GM12878 (cell line): ENCODE measurements around the gene MYCBPAP. TPM values are rescaled to one million over a fixed set of nuclear protein-coding genes. Genes with fewer than 3 reads are reported as not detected.

Experiments used
- CREM ChIP-seq: IDR thresholded peaks from 2 replicates; pipeline ENCODE4 v1.6.1; 2014; ENCODE audit warnings: antibody characterized with exemption, low read depth
- CTCF ChIP-seq, 3 experiments: IDR thresholded peaks in 2 of 3; conservative IDR thresholded peaks in 1 of 3; 2 replicates each; pipeline ENCODE4 v1.5.1; 2011; ENCODE audit warnings: low read depth in 3 of 3, low read length in 3 of 3, mild to moderate bottlenecking in 3 of 3, control low read depth in 2 of 3, moderate library complexity in 2 of 3, inconsistent platforms in 1 of 3, mixed read lengths in 1 of 3; ENCODE audit not compliant: control insufficient read depth in 2 of 3, insufficient read depth in 1 of 3; ENCODE audit errors: extremely low read depth in 1 of 3
- EZH2 ChIP-seq: IDR thresholded peaks from 2 replicates; pipeline ENCODE4 v1.6.1; 2012; ENCODE audit warnings: low read depth, mild to moderate bottlenecking, control low read depth, inconsistent platforms, low read length, borderline replicate concordance; ENCODE audit not compliant: control insufficient read depth
- FOXK2 ChIP-seq: fragments of 450-650 bp; IDR thresholded peaks from 2 replicates; pipeline ENCODE4 v1.6.1; 2017; ENCODE audit warnings: mild to moderate bottlenecking, moderate library complexity
- HCFC1 ChIP-seq: fragments of 150-350 bp; IDR thresholded peaks from 2 replicates; pipeline ENCODE4 v1.6.1; 2014; ENCODE audit warnings: low read length
- MEF2A ChIP-seq: IDR thresholded peaks from 2 replicates; pipeline ENCODE4 v1.6.1; 2011; ENCODE audit warnings: low read depth, mild to moderate bottlenecking, low read length, moderate library complexity; ENCODE audit not compliant: insufficient read depth
- MTA3 ChIP-seq: IDR thresholded peaks from 2 replicates; pipeline ENCODE4 v1.6.1; 2012; ENCODE audit warnings: low read length, inconsistent platforms, borderline replicate concordance
- MXI1 ChIP-seq: fragments of 150-350 bp; IDR thresholded peaks from 2 replicates; pipeline ENCODE4 v1.6.1; 2011; ENCODE audit warnings: low read depth, mild to moderate bottlenecking, inconsistent platforms, low read length, improper control_type of control experiment
- MYC ChIP-seq: IDR thresholded peaks from 2 replicates; pipeline ENCODE4 v1.6.1; 2011; ENCODE audit warnings: mild to moderate bottlenecking, low read length, moderate library complexity, inconsistent platforms; ENCODE audit not compliant: insufficient read depth, insufficient replicate concordance, insufficient read length, severe bottlenecking
- POLR2AphosphoS2 ChIP-seq: IDR thresholded peaks from 2 replicates; pipeline ENCODE4 v1.6.1; 2011; ENCODE audit warnings: low read depth, mild to moderate bottlenecking, low read length, improper control_type of control experiment, moderate library complexity
- POLR2AphosphoS5 ChIP-seq: IDR thresholded peaks from 2 replicates; pipeline ENCODE4 v1.6.1; 2011; ENCODE audit warnings: mild to moderate bottlenecking, low read length, inconsistent platforms
- RAD21 ChIP-seq: IDR thresholded peaks from 2 replicates; pipeline ENCODE4 v1.6.1; 2011; ENCODE audit warnings: mild to moderate bottlenecking, low read depth, low read length, moderate library complexity; ENCODE audit not compliant: insufficient read depth
- RUNX3 ChIP-seq: IDR thresholded peaks from 2 replicates; pipeline ENCODE4 v1.6.1; 2012; ENCODE audit warnings: low read length, inconsistent platforms
- SMAD5 ChIP-seq: IDR thresholded peaks from 2 replicates; pipeline ENCODE4 v1.6.1; 2016; ENCODE audit warnings: antibody characterized with exemption, low read depth
- TCF12 ChIP-seq: IDR thresholded peaks from 2 replicates; pipeline ENCODE4 v1.6.1; 2011; ENCODE audit warnings: low read depth, mild to moderate bottlenecking, low read length
- TCF3 ChIP-seq: IDR thresholded peaks from 2 replicates; pipeline ENCODE4 v1.6.1; 2012; ENCODE audit warnings: low read depth, mild to moderate bottlenecking, low read length, borderline replicate concordance; ENCODE audit not compliant: insufficient read depth
- TCF7 ChIP-seq: IDR thresholded peaks from 2 replicates; pipeline ENCODE4 v1.6.1; 2014; ENCODE audit warnings: antibody characterized with exemption, borderline replicate concordance
- ZBED1 ChIP-seq: IDR thresholded peaks from 2 replicates; pipeline ENCODE4 v1.6.1; 2016; ENCODE audit warnings: borderline replicate concordance
- ZNF217 ChIP-seq: fragments of 450-650 bp; IDR thresholded peaks from 2 replicates; pipeline ENCODE4 v1.6.1; 2017; ENCODE audit warnings: antibody characterized with exemption, mild to moderate bottlenecking
- polyA plus RNA-seq, 11 experiments: library from polyadenylated mRNA; depleted of rRNA in 4 of 11; unstranded in 6 of 11; stranded (reverse) in 5 of 11; fragments of >200 nt; fragmentation: Nextera tagmentation in 4 of 11; fragmentation: Illumina TruSeq in 1 of 11; extraction: Ambion mirVana in 4 of 11; extraction: Trizol in 1 of 11; gene quantifications; 1 replicate in 1 of 11; 2 replicates in 10 of 11; pipeline versions ENCODE4 v1.2.1 to v1.2.3, GENCODE V29; 2011 to 2016; ENCODE audit warnings: inconsistent platforms in 2 of 11, missing spikeins in 2 of 11, low read depth in 1 of 11
- total RNA-seq, 4 experiments: library from RNA; depleted of rRNA in 3 of 4; stranded (reverse); fragments of >200 nt in 3 of 4; fragmentation: Illumina TruSeq in 1 of 4; extraction: Trizol in 1 of 4; gene quantifications; 2 replicates each; pipeline versions ENCODE4 v1.2.1 to v1.2.3, GENCODE V29; 2013 to 2021
- TF ChIP-seq, protein P1 (sequence below): IDR thresholded peaks from 2 replicates; pipeline ENCODE4 v1.6.1; 2012; ENCODE audit warnings: improper control_type of control experiment, low read depth, low read length; ENCODE audit not compliant: insufficient replicate concordance
- TF ChIP-seq, protein P2 (sequence below): IDR thresholded peaks from 2 replicates; pipeline ENCODE4 v1.6.1; 2012; ENCODE audit warnings: low read depth, low read length, improper control_type of control experiment
- TF ChIP-seq, protein P3 (sequence below): fragments of 450-650 bp; IDR thresholded peaks from 2 replicates; pipeline ENCODE4 v1.6.1; 2017; ENCODE audit warnings: borderline replicate concordance

The MYCBPAP gene
- total and polyA plus RNA-seq, 10 of the 15 experiments (the other 5 are each of a cell fraction or from before 2014, with no cell fraction given), result 0.23 to 2.7 (median 1.5) TPM

DNA sequence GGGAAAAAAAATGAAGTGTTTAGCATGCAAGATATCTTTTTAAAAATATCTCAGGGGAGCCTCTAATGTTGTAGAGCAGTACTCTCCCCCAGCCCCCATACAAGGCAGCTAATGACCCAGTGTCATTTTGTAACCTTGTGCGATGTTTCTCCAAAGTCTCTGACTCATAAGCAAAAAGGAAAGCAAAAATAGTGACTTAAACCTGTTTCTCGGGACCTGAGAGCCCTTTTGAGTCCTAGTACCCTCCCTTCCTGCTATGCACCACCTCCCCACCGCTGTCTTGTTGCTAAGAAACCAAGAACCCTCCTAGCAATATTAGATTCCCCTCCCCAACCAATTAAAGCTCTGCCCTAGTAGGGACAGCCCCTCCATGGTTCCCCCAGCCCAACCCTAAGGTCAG is 2.8 kb downstream of the MYCBPAP start (continued):
- TF ChIP-seq TCF3, result no peak
- no peak for TF ChIP-seq EZH2
- TF ChIP-seq, protein P1, sequence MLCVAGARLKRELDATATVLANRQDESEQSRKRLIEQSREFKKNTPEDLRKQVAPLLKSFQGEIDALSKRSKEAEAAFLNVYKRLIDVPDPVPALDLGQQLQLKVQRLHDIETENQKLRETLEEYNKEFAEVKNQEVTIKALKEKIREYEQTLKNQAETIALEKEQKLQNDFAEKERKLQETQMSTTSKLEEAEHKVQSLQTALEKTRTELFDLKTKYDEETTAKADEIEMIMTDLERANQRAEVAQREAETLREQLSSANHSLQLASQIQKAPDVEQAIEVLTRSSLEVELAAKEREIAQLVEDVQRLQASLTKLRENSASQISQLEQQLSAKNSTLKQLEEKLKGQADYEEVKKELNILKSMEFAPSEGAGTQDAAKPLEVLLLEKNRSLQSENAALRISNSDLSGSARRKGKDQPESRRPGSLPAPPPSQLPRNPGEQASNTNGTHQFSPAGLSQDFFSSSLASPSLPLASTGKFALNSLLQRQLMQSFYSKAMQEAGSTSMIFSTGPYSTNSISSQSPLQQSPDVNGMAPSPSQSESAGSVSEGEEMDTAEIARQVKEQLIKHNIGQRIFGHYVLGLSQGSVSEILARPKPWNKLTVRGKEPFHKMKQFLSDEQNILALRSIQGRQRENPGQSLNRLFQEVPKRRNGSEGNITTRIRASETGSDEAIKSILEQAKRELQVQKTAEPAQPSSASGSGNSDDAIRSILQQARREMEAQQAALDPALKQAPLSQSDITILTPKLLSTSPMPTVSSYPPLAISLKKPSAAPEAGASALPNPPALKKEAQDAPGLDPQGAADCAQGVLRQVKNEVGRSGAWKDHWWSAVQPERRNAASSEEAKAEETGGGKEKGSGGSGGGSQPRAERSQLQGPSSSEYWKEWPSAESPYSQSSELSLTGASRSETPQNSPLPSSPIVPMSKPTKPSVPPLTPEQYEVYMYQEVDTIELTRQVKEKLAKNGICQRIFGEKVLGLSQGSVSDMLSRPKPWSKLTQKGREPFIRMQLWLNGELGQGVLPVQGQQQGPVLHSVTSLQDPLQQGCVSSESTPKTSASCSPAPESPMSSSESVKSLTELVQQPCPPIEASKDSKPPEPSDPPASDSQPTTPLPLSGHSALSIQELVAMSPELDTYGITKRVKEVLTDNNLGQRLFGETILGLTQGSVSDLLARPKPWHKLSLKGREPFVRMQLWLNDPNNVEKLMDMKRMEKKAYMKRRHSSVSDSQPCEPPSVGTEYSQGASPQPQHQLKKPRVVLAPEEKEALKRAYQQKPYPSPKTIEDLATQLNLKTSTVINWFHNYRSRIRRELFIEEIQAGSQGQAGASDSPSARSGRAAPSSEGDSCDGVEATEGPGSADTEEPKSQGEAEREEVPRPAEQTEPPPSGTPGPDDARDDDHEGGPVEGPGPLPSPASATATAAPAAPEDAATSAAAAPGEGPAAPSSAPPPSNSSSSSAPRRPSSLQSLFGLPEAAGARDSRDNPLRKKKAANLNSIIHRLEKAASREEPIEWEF, result no peak
- no peak for TF ChIP-seq MYC
- TF ChIP-seq CREM, result peak; percentile 69
- no peak for TF ChIP-seq POLR2AphosphoS2
- TF ChIP-seq TCF12, result no peak
- no peak for TF ChIP-seq TCF7
- no peak for TF ChIP-seq SMAD5
- no peak for TF ChIP-seq POLR2AphosphoS5
- TF ChIP-seq RUNX3, result peak; percentile 39; the same call in 1 of the 2 replicates
- no peak for TF ChIP-seq RAD21
- TF ChIP-seq, protein P2, sequence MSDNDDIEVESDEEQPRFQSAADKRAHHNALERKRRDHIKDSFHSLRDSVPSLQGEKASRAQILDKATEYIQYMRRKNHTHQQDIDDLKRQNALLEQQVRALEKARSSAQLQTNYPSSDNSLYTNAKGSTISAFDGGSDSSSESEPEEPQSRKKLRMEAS, result no peak
- no peak for TF ChIP-seq ZNF217
- TF ChIP-seq MTA3, result no peak
- TF ChIP-seq MEF2A, result 0 out of 2 replicates have a peak, but pooled peaks have one; percentile 17
- no peak for TF ChIP-seq HCFC1
- TF ChIP-seq MXI1, result no peak
- no peak for TF ChIP-seq ZBED1
- no peak for TF ChIP-seq FOXK2
- TF ChIP-seq CTCF (IDR thresholded peaks at IDR 0.05 in 2 of 3, conservative IDR thresholded peaks at IDR 0.05 in 1 of 3; ENCODE audit: control insufficient read depth in 2 of 3, extremely low read depth in 1 of 3, insufficient read depth in 1 of 3, low read depth in 3 of 3, low read length in 3 of 3), result no peak
- TF ChIP-seq, protein P3, sequence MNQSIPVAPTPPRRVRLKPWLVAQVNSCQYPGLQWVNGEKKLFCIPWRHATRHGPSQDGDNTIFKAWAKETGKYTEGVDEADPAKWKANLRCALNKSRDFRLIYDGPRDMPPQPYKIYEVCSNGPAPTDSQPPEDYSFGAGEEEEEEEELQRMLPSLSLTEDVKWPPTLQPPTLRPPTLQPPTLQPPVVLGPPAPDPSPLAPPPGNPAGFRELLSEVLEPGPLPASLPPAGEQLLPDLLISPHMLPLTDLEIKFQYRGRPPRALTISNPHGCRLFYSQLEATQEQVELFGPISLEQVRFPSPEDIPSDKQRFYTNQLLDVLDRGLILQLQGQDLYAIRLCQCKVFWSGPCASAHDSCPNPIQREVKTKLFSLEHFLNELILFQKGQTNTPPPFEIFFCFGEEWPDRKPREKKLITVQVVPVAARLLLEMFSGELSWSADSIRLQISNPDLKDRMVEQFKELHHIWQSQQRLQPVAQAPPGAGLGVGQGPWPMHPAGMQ, result no peak
